Activated gamma-delta T cell treated with Interleukin-2 at 50 U/mL for 16 hours (primary cell): ENCODE measurements around the gene CBLN3.
"Not testable (repeated sequence)": the region's sequence is repeated elsewhere in the genome, so short reads cannot be mapped to it uniquely, and the experiment has no call there.

Experiments
- DNase-seq: peaks from one replicate; pipeline ENCODE4 v3.0.0-alpha.2; 2020

The CBLN3 gene

GRCh38 chr14:24399999-24400718 is 29.3 kb downstream of the CBLN3 start:
- no peak for DNase-seq

GRCh38 chr14:24399447-24399822 is 30.0 kb downstream of the CBLN3 start:
- no peak for DNase-seq

GRCh38 chr14:24398653-24399446 is 30.6 kb downstream of the CBLN3 start, which contains the start of gene NYNRIN:
Gene NYNRIN, plus strand, starts transcription at chr14:24399003. Its CDS starts 244 bp downstream, at chr14:24399247.
- DNase-seq: peak; percentile 30

- no peak for DNase-seq
Measured at GRCh38 chr14:24398293-24398652, 31.2 kb downstream of the CBLN3 start.

GRCh38 chr14:24397639-24398292 is 31.7 kb downstream of the CBLN3 start:
- no peak for DNase-seq

- no peak for DNase-seq
Measured at GRCh38 chr14:24395609-24396582, 33.6 kb downstream of the CBLN3 start.

- DNase-seq: no peak
Measured at GRCh38 chr14:24394275-24394674, 35.2 kb downstream of the CBLN3 start.

GRCh38 chr14:24392325-24393091 is 37.0 kb downstream of the CBLN3 start:
- DNase-seq: no peak

- DNase-seq: no peak
Measured at GRCh38 chr14:24390701-24391468, 38.6 kb downstream of the CBLN3 start.

GRCh38 chr14:24389226-24389848 is 40.1 kb downstream of the CBLN3 start:
- DNase-seq: no peak

GRCh38 chr14:24388474-24389179 is 40.8 kb downstream of the CBLN3 start:
- no peak for DNase-seq

- DNase-seq: not testable (repeated sequence)
Measured at GRCh38 chr14:24387579-24387978, 41.9 kb downstream of the CBLN3 start.

GRCh38 chr14:24387009-24387345 is 42.5 kb downstream of the CBLN3 start:
- no peak for DNase-seq

GRCh38 chr14:24385524-24385923 is 43.9 kb downstream of the CBLN3 start:
- no peak for DNase-seq

- no peak for DNase-seq
Measured at GRCh38 chr14:24384169-24384568, 45.3 kb downstream of the CBLN3 start.

- no peak for DNase-seq
Measured at GRCh38 chr14:24382064-24382371, 47.5 kb downstream of the CBLN3 start.

- DNase-seq: no peak
Measured at GRCh38 chr14:24381363-24382063, 48.0 kb downstream of the CBLN3 start.

- DNase-seq: no peak
Measured at GRCh38 chr14:24379907-24380730, 49.3 kb downstream of the CBLN3 start.
